MM.1S (cell line): Measurements from ENCODE around the gene ALDH8A1.

ENCODE experiments used
- EZH2 ChIP-seq: fragments of 300-600 bp; sonication (generic); optimal IDR thresholded peaks from 2 replicates; pipeline ENCODE3; 2017; ENCODE audit warnings: low read depth, mild to moderate bottlenecking, antibody characterized with exemption, low read length, mixed read lengths
- TF ChIP-seq, protein P1 (sequence below): fragments of 300-600 bp; sonication (generic); IDR thresholded peaks from 2 replicates; pipeline ENCODE4 v1.5.1; 2016; ENCODE audit warnings: antibody characterized with exemption, low read length, mixed read lengths

GRCh38 chr6:134936476-134936875, 13.4 kb downstream of the ALDH8A1 start:
- TF ChIP-seq, protein P1, sequence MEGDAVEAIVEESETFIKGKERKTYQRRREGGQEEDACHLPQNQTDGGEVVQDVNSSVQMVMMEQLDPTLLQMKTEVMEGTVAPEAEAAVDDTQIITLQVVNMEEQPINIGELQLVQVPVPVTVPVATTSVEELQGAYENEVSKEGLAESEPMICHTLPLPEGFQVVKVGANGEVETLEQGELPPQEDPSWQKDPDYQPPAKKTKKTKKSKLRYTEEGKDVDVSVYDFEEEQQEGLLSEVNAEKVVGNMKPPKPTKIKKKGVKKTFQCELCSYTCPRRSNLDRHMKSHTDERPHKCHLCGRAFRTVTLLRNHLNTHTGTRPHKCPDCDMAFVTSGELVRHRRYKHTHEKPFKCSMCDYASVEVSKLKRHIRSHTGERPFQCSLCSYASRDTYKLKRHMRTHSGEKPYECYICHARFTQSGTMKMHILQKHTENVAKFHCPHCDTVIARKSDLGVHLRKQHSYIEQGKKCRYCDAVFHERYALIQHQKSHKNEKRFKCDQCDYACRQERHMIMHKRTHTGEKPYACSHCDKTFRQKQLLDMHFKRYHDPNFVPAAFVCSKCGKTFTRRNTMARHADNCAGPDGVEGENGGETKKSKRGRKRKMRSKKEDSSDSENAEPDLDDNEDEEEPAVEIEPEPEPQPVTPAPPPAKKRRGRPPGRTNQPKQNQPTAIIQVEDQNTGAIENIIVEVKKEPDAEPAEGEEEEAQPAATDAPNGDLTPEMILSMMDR = no peak
- no peak for TF ChIP-seq EZH2
